ENCODE results near the gene TNRC6C. TPM values are rescaled to one million over a fixed set of nuclear protein-coding genes. Genes with fewer than 3 reads are reported as not detected.

Gene TNRC6C
- total and polyA plus RNA-seq, 4 donors: 2.2 to 25.9 (median 13.8) TPM

GRCh38 chr17:78048346-78049292 lies 90.1 kb downstream of the TNRC6C start:
- no peak overlapping the region for H3K4me3 ChIP-seq
- no peaks in the 10 kb centered on the region for H3K27me3 ChIP-seq (ENCODE audit: control insufficient read depth in 3 of 3, insufficient read depth in 3 of 3, low read length in 2 of 3)
- peak in 1 of 3 donors; percentile 18 for DNase-seq
- H3K9me3 ChIP-seq (ENCODE audit: control insufficient read depth in 4 of 4, insufficient read depth in 3 of 4, low read length in 3 of 4): no peaks in the 10 kb centered on the region
- H3K4me1 ChIP-seq (ENCODE audit: control insufficient read depth in 5 of 5, insufficient read depth in 5 of 5, low read length in 5 of 5): peaks cover 0 to 11% (median 0%) of the 10 kb centered on the region in 5 donors
- 94 to 96% methylated on average over 10 of the region's 10 CpGs for WGBS, 2 donors
- H3K27ac ChIP-seq (ENCODE audit: low read depth in 1 of 2, low read length in 1 of 2): no peak overlapping the region
- no peak for ATAC-seq (ENCODE audit: insufficient read depth, low FRiP score)
- H3K9ac ChIP-seq (ENCODE audit: insufficient read depth in 1 of 2, low read length in 2 of 2): no peak overlapping the region
- no peak for TF ChIP-seq CTCF (IDR thresholded peaks at IDR 0.05; ENCODE audit: control extremely low read depth, extremely low read depth)
- peaks cover 13 to 26% (median 24%) of the 10 kb centered on the region in 4 donors for H3K36me3 ChIP-seq (ENCODE audit: control insufficient read depth in 4 of 4, insufficient read depth in 4 of 4, low read length in 4 of 4)

- H3K4me3 ChIP-seq: no peak overlapping the region
- H3K27ac ChIP-seq (ENCODE audit: low read depth in 1 of 2, low read length in 1 of 2): no peak overlapping the region
- 88 to 90% methylated on average over 2 of the region's 2 CpGs for WGBS, 2 donors
- ATAC-seq (ENCODE audit: insufficient read depth, low FRiP score): no peak
- no peaks in the 10 kb centered on the region for H3K27me3 ChIP-seq (ENCODE audit: control insufficient read depth in 3 of 3, insufficient read depth in 3 of 3, low read length in 2 of 3)
- no peak overlapping the region for H3K9ac ChIP-seq (ENCODE audit: insufficient read depth in 1 of 2, low read length in 2 of 2)
- no peak for TF ChIP-seq CTCF (IDR thresholded peaks at IDR 0.05; ENCODE audit: control extremely low read depth, extremely low read depth)
- no peak for DNase-seq
- H3K4me1 ChIP-seq (ENCODE audit: control insufficient read depth in 5 of 5, insufficient read depth in 5 of 5, low read length in 5 of 5): peaks cover 0 to 10% (median 0%) of the 10 kb centered on the region in 5 donors
- peaks cover 16 to 32% (median 30%) of the 10 kb centered on the region in 4 donors for H3K36me3 ChIP-seq (ENCODE audit: control insufficient read depth in 4 of 4, insufficient read depth in 4 of 4, low read length in 4 of 4)
- no peaks in the 10 kb centered on the region for H3K9me3 ChIP-seq (ENCODE audit: control insufficient read depth in 4 of 4, insufficient read depth in 3 of 4, low read length in 3 of 4)
Measured at GRCh38 chr17:78049609-78050008, 91.1 kb downstream of the TNRC6C start.

- no peak overlapping the region for H3K4me3 ChIP-seq
- no peak overlapping the region for H3K27ac ChIP-seq (ENCODE audit: low read depth in 1 of 2, low read length in 1 of 2)
- TF ChIP-seq CTCF (IDR thresholded peaks at IDR 0.05; ENCODE audit: control extremely low read depth, extremely low read depth): no peak
- H3K36me3 ChIP-seq (ENCODE audit: control insufficient read depth in 4 of 4, insufficient read depth in 4 of 4, low read length in 4 of 4): peaks cover 18 to 40% (median 32%) of the 10 kb centered on the region in 4 donors
- DNase-seq: no peak
- no peaks in the 10 kb centered on the region for H3K9me3 ChIP-seq (ENCODE audit: control insufficient read depth in 4 of 4, insufficient read depth in 3 of 4, low read length in 3 of 4)
- 93 to 95% methylated on average over 19 of the region's 19 CpGs for WGBS, 2 donors
- H3K9ac ChIP-seq (ENCODE audit: insufficient read depth in 1 of 2, low read length in 2 of 2): no peak overlapping the region
- peaks cover 0 to 7% (median 0%) of the 10 kb centered on the region in 5 donors for H3K4me1 ChIP-seq (ENCODE audit: control insufficient read depth in 5 of 5, insufficient read depth in 5 of 5, low read length in 5 of 5)
- no peaks in the 10 kb centered on the region for H3K27me3 ChIP-seq (ENCODE audit: control insufficient read depth in 3 of 3, insufficient read depth in 3 of 3, low read length in 2 of 3)
- no peak for ATAC-seq (ENCODE audit: insufficient read depth, low FRiP score)
Measured at GRCh38 chr17:78051186-78051972, 92.9 kb downstream of the TNRC6C start.

All from lung (tissue), 12 donors.